SK-N-MC (cell line): Measurements from ENCODE around the gene ATXN1.

ENCODE experiments used
- EZH2 ChIP-seq: fragments of 200-600 bp; sonication (generic); IDR thresholded peaks from one replicate; pipeline ENCODE4 v1.6.1; 2017; ENCODE audit warnings: antibody characterized with exemption
- POLR2AphosphoS5 ChIP-seq: IDR thresholded peaks from 2 replicates; pipeline ENCODE4 v1.6.1; 2012; ENCODE audit warnings: mild to moderate bottlenecking, low read depth, low read length, borderline replicate concordance

GRCh38 chr6:16327777-16328325 is 433.4 kb downstream of the ATXN1 start:
- TF ChIP-seq EZH2 (no peak), POLR2AphosphoS5 (no peak)
